Skeletal muscle tissue (tissue), 4 donors: ENCODE data around the gene SRPK1. TPM values are rescaled to one million over a fixed set of nuclear protein-coding genes. Genes with fewer than 3 reads are reported as not detected.

Source experiments
- H3K27ac ChIP-seq: one replicate; pipeline ENCODE4 v1.7.0; 2013; ENCODE audit warnings: mild to moderate bottlenecking, low read depth, low read length, inconsistent platforms
- H3K27me3 ChIP-seq, 3 donors: one replicate each; pipeline ENCODE4 v1.7.0; 2013; ENCODE audit warnings: low read length in 3 of 3; ENCODE audit not compliant: control insufficient read depth in 3 of 3, insufficient read depth in 3 of 3
- H3K36me3 ChIP-seq, 3 donors: one replicate each; pipeline ENCODE4 v1.7.0; 2013; ENCODE audit warnings: low read length in 3 of 3; ENCODE audit not compliant: control insufficient read depth in 3 of 3, insufficient read depth in 3 of 3
- H3K4me1 ChIP-seq, 3 donors: one replicate each; pipeline ENCODE4 v1.7.0; 2013; ENCODE audit warnings: low read length in 3 of 3, mild to moderate bottlenecking in 3 of 3; ENCODE audit not compliant: control insufficient read depth in 3 of 3, insufficient read depth in 3 of 3
- H3K4me3 ChIP-seq, 3 donors: one replicate each; pipeline ENCODE4 v1.7.0; 2013; ENCODE audit warnings: low read length in 3 of 3
- H3K9ac ChIP-seq, 3 donors: one replicate each; pipeline ENCODE4 v1.7.0; 2013; ENCODE audit warnings: low read length in 3 of 3, mild to moderate bottlenecking in 3 of 3, moderate library complexity in 2 of 3, low read depth in 1 of 3
- H3K9me3 ChIP-seq, 3 donors: one replicate each; pipeline ENCODE4 v1.7.0; 2013; ENCODE audit warnings: low read length in 3 of 3; ENCODE audit not compliant: control insufficient read depth in 3 of 3
- total RNA-seq: library from RNA; depleted of rRNA; stranded (reverse); fragments of >200 nt; gene quantifications from one replicate; pipeline ENCODE4 v1.2.3, GENCODE V29; 2014
- donor health status: Osteomylitis.

SRPK1 gene
- total RNA-seq, 1 donor from 2014 or later, result 15.1 TPM

GRCh38 chr6:35905841-35906498 is 14.9 kb downstream of the SRPK1 start:
- H3K36me3 ChIP-seq, result peaks cover 0 to 2% (median 0%) of the 10 kb centered on the region in 3 donors

GRCh38 chr6:35905141-35905785 is 15.6 kb downstream of the SRPK1 start:
- H3K4me3 ChIP-seq, result no peak overlapping the region
- H3K9ac ChIP-seq, result no peak overlapping the region
- H3K9me3 ChIP-seq, result no peaks in the 10 kb centered on the region
- H3K27ac ChIP-seq, result no peak overlapping the region
- peaks cover 0 to 2% (median 0%) of the 10 kb centered on the region in 3 donors for H3K36me3 ChIP-seq
- no peaks in the 10 kb centered on the region for H3K4me1 ChIP-seq
- H3K27me3 ChIP-seq, result no peaks in the 10 kb centered on the region

More at GRCh38 chr6:35905841-35906498, 14.9 kb downstream of the SRPK1 start:
- Histone ChIP-seq H3K9ac (no peak overlapping the region), H3K27ac (no peak overlapping the region), H3K4me1 (no peaks in the 10 kb centered on the region), H3K9me3 (no peaks in the 10 kb centered on the region), H3K27me3 (no peaks in the 10 kb centered on the region), H3K4me3 (no peak overlapping the region)

- no peaks in the 10 kb centered on the region for H3K9me3 ChIP-seq
- H3K9ac ChIP-seq, result no peak overlapping the region
- H3K27me3 ChIP-seq, result no peaks in the 10 kb centered on the region
These were observed 17.2 kb downstream of the SRPK1 start for GRCh38 chr6:35903679-35904078.

DNA sequence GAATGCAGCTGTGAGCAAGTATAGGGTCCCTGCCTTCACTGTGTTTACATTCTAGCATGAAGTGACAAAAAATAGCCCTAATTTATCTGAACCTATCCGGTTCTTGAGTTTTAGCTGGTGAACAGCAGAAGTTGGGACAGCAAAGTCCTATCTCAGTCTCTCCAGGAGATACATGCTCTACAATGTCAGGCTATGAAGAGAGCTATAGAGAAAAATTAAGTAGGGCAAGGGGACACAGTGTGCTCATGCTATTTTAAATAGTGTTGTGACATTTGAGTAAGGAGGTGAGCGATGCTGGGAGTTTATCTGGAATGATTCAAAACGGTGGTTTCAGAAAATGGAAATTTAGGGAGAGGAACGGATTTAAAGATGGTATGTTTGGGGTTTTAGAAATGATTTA is 20.4 kb downstream of the SRPK1 start:
- no peaks in the 10 kb centered on the region for H3K9me3 ChIP-seq
- H3K9ac ChIP-seq, result no peak overlapping the region
- H3K27ac ChIP-seq, result no peak overlapping the region
- H3K27me3 ChIP-seq, result no peaks in the 10 kb centered on the region
- peaks cover 0 to 2% (median 0%) of the 10 kb centered on the region in 3 donors for H3K36me3 ChIP-seq
- H3K4me1 ChIP-seq, result no peaks in the 10 kb centered on the region
- no peak overlapping the region for H3K4me3 ChIP-seq

More at GRCh38 chr6:35903679-35904078, 17.2 kb downstream of the SRPK1 start:
- no peak overlapping the region for H3K27ac ChIP-seq
- H3K4me1 ChIP-seq, result no peaks in the 10 kb centered on the region
- H3K4me3 ChIP-seq, result no peak overlapping the region
- peaks cover 0 to 2% (median 0%) of the 10 kb centered on the region in 3 donors for H3K36me3 ChIP-seq

- Histone ChIP-seq H3K9ac (no peak overlapping the region), H3K27ac (no peak overlapping the region), H3K4me1 (no peaks in the 10 kb centered on the region), H3K9me3 (no peaks in the 10 kb centered on the region), H3K4me3 (no peak overlapping the region), H3K27me3 (no peaks in the 10 kb centered on the region), H3K36me3 (peaks cover 0 to 2% (median 0%) of the 10 kb centered on the region in 3 donors)
These were observed 22.9 kb downstream of the SRPK1 start for GRCh38 chr6:35898003-35898402.

DNA sequence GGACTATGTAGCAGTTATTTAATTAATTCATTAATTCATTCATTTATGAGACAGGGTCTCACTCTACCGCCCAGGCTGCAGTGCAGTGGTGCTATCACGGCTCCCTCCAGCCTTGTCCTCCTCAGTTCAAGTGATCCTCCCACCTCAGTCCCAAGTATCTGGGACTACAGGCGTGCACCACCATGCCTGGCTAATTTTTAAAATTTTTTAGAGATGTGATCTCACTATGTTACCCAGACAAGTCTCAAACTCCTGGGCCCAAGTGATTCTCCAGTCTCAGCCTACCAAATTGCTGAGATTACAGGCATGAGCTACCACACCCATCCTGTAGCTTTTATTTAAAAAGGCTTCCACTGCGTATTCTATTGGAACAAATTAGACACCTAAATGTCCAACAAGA is 23.4 kb downstream of the SRPK1 start:
- H3K27ac ChIP-seq, result no peak overlapping the region
- H3K36me3 ChIP-seq, result peaks cover 0 to 1% (median 0%) of the 10 kb centered on the region in 3 donors
- no peaks in the 10 kb centered on the region for H3K27me3 ChIP-seq
- no peaks in the 10 kb centered on the region for H3K9me3 ChIP-seq
- no peaks in the 10 kb centered on the region for H3K4me1 ChIP-seq
- no peak overlapping the region for H3K4me3 ChIP-seq
- no peak overlapping the region for H3K9ac ChIP-seq

DNA sequence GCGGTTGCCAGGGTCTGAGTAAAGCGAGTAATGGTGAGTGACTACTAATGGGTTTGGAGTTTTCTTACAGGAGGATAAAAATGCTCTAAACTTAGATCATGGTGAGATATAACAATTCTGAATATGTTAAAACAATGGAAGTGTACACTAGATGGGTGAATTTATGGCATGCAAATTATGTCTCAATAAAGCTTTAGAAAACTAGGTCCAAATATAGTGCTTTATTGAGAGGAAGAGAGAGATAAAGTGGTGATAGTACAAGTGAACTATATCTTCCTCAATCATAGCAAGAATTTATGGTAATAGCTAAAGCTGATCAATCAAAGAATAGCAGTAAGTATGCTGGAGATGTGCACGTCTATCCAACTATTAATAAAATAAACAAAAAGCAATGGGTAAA is 23.9 kb downstream of the SRPK1 start:
- Histone ChIP-seq H3K4me1 (no peaks in the 10 kb centered on the region), H3K36me3 (no peaks in the 10 kb centered on the region), H3K27me3 (no peaks in the 10 kb centered on the region), H3K9me3 (no peaks in the 10 kb centered on the region), H3K27ac (no peak overlapping the region), H3K9ac (peak overlapping the region in 1 of 3 donors; percentile 37), H3K4me3 (no peak overlapping the region)

GRCh38 chr6:35896228-35896627 is 24.7 kb downstream of the SRPK1 start:
- Histone ChIP-seq H3K9ac (no peak overlapping the region), H3K27me3 (no peaks in the 10 kb centered on the region), H3K4me1 (no peaks in the 10 kb centered on the region), H3K4me3 (no peak overlapping the region), H3K9me3 (no peaks in the 10 kb centered on the region), H3K36me3 (no peaks in the 10 kb centered on the region), H3K27ac (no peak overlapping the region)

DNA sequence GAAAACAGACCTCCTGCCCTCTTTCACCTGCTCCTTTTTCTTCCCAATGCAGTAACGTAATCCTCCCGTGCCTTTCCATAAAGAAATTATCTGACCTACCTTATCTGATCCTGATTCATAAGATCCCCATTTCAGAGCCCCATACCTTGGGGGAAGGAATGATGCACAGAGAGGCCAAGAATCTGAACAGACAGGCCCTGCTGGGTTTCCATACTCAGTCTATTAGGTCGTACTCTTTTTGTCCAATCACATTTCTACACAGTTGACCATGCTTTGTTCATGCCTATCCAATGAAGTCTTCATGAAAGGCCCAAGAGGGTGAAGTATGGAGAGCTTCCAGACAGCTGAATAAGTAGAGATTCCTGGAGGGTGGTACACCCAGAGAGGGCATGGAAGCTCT is 25.3 kb downstream of the SRPK1 start:
- H3K27me3 ChIP-seq, result no peaks in the 10 kb centered on the region
- H3K36me3 ChIP-seq, result no peaks in the 10 kb centered on the region
- H3K9ac ChIP-seq, result no peak overlapping the region
- H3K27ac ChIP-seq, result no peak overlapping the region
- H3K4me3 ChIP-seq, result no peak overlapping the region
- no peaks in the 10 kb centered on the region for H3K9me3 ChIP-seq
- no peaks in the 10 kb centered on the region for H3K4me1 ChIP-seq

- Histone ChIP-seq H3K4me1 (no peaks in the 10 kb centered on the region), H3K9me3 (no peaks in the 10 kb centered on the region), H3K9ac (no peak overlapping the region), H3K27me3 (no peaks in the 10 kb centered on the region), H3K4me3 (no peak overlapping the region), H3K36me3 (no peaks in the 10 kb centered on the region), H3K27ac (no peak overlapping the region)
These were observed 26.1 kb downstream of the SRPK1 start for GRCh38 chr6:35894776-35895175.
